Thoracic aorta (tissue), 2 donors: ENCODE data around the gene CCDC195. TPM values are rescaled to one million over a fixed set of nuclear protein-coding genes. Genes with fewer than 3 reads are reported as not detected.

Source experiments
- ATAC-seq: fragments of 150-250 bp; one replicate; pipeline ENCODE4 v1.8.0; 2017; ENCODE audit warnings: low read depth; ENCODE audit not compliant: insufficient number of reproducible peaks, low FRiP score
- DNase-seq: peaks from one replicate; pipeline ENCODE4 v3.0.0-alpha.2; 2020; ENCODE audit warnings: low spot score
- H3K27ac ChIP-seq, 2 donors: fragments of 200-600 bp; sonication (generic); 1 replicate in 1 of 2; 2 replicates in 1 of 2; pipeline ENCODE4 v1.5.1; 2016; ENCODE audit warnings: mild to moderate bottlenecking in 2 of 2, moderate library complexity in 2 of 2
- H3K27me3 ChIP-seq: fragments of 200-600 bp; sonication (generic); replicated peaks from 2 replicates; pipeline ENCODE4 v1.6.0; 2016; ENCODE audit warnings: mild to moderate bottlenecking; ENCODE audit not compliant: insufficient read depth
- H3K36me3 ChIP-seq: fragments of 200-600 bp; sonication (generic); one replicate; pipeline ENCODE4 v1.5.1; 2016
- H3K4me1 ChIP-seq, 2 donors: fragments of 200-600 bp; sonication (generic); 1 replicate in 1 of 2; 2 replicates in 1 of 2; pipeline versions ENCODE4 v1.5.1 to v1.6.0; 2016; ENCODE audit warnings: low read depth in 2 of 2, mild to moderate bottlenecking in 1 of 2; ENCODE audit not compliant: control insufficient read depth in 1 of 2
- H3K4me3 ChIP-seq: fragments of 200-600 bp; sonication (generic); 2 replicates; pipeline ENCODE4 v1.5.1; 2016; ENCODE audit warnings: mild to moderate bottlenecking
- H3K9me3 ChIP-seq: fragments of 200-600 bp; sonication (generic); 2 replicates; pipeline ENCODE4 v1.5.1; 2016
- total RNA-seq, 2 donors: library from RNA; depleted of rRNA; stranded (reverse); fragments of >200 nt; gene quantifications; one replicate each; pipeline versions ENCODE4 v1.1.0 to v1.2.3, GENCODE V29; 2016
- TF ChIP-seq, protein P1 (sequence below): fragments of 200-600 bp; sonication (generic); IDR thresholded peaks from one replicate; pipeline ENCODE4 v1.5.1; 2019; ENCODE audit warnings: antibody characterized with exemption

The CCDC195 gene, protein sequence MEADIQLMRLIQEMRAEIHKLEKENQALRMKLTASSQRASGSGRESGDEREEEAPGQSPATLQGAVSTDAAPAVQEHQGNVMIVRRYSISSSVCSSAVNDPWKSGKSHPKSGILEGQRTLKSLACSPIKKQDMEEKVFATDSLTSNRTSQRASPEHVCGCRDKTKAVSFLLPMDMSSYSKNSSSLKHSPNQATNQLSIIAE
- not detected for total RNA-seq

DNA sequence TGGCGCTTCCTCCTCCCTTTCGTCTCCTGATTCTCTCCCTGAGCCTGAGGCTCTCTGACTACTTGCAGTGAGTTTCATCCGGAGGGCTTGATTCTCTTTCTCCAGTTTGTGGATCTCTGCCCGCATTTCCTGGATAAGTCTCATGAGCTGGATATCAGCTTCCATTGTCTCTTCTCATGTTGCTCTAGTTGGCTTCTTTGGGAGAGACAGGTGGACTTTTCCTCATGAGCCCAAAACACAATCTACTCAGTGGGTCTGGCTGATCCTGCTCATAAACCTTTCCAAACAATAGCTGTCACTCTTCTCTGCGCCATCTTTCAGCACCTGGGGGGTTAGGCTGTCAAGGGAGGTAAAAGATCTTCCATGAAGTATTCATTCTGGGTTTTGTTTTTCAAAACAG is at the start of gene CCDC195:
TSS of gene CCDC195 (minus strand) at position 165 of the 400 bp plus-strand sequence. CDS start at position 165, 0 bp downstream.
- H3K36me3 ChIP-seq: no peaks in the 10 kb centered on the region
- H3K4me3 ChIP-seq: no peak within 1 kb of the TSS
- H3K4me1 ChIP-seq: no peaks in the 10 kb centered on the region
- H3K9me3 ChIP-seq: no peaks in the 10 kb centered on the region
- no peak for ATAC-seq
- H3K27ac ChIP-seq: no peak within 1 kb of the TSS
- DNase-seq: no peak
- TF ChIP-seq, protein P1, sequence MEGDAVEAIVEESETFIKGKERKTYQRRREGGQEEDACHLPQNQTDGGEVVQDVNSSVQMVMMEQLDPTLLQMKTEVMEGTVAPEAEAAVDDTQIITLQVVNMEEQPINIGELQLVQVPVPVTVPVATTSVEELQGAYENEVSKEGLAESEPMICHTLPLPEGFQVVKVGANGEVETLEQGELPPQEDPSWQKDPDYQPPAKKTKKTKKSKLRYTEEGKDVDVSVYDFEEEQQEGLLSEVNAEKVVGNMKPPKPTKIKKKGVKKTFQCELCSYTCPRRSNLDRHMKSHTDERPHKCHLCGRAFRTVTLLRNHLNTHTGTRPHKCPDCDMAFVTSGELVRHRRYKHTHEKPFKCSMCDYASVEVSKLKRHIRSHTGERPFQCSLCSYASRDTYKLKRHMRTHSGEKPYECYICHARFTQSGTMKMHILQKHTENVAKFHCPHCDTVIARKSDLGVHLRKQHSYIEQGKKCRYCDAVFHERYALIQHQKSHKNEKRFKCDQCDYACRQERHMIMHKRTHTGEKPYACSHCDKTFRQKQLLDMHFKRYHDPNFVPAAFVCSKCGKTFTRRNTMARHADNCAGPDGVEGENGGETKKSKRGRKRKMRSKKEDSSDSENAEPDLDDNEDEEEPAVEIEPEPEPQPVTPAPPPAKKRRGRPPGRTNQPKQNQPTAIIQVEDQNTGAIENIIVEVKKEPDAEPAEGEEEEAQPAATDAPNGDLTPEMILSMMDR: no peak
- no peaks in the 10 kb centered on the region for H3K27me3 ChIP-seq

- Histone ChIP-seq H3K27ac (no peak overlapping the region), H3K9me3 (no peaks in the 10 kb centered on the region), H3K4me1 (peaks cover 0 to 9% of the 10 kb centered on the region in 2 donors), H3K36me3 (peaks cover 9% of the 10 kb centered on the region), H3K4me3 (no peak overlapping the region), H3K27me3 (no peaks in the 10 kb centered on the region)
- ATAC-seq (no peak), DNase-seq (no peak)
- TF ChIP-seq, protein P1: no peak
Observed at GRCh38 chr2:224764565-224765236, 48.5 kb upstream of the CCDC195 start.

DNA sequence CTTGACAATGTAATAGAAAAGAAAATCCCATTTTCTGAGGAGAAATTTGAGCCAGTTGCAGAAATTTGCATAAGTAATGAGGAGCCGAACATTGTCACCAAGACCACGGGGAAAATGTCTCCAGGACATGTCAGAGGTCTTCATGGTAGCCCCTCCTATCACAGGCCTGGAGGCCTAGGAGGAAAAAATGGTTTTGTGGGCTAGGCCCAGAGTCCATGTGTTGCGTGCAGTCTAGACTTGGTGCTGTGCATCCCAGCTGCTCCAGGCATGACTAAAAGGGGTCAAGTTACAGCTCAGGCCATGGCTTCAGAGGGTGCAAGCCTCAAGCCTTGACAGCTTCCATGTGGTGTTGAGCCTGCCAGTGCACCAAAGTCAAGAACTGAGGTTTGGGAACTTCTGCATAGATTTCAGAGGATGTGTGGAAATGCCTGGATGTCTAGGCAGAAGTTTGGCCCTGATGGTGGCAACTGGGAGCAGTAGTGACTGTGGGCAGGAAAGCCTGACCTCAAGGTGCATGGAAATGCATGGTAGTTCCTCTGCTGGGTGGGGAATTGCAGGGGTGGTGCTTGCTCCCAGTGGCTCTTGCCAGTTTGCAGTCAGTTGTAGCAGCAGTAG is 41.9 kb upstream of the CCDC195 start:
- H3K36me3 ChIP-seq: no peaks in the 10 kb centered on the region

GRCh38 chr2:224753743-224754540 is 37.8 kb upstream of the CCDC195 start:
- Histone ChIP-seq H3K4me3 (no peak overlapping the region), H3K9me3 (peaks cover 6% of the 10 kb centered on the region), H3K27me3 (no peaks in the 10 kb centered on the region), H3K36me3 (no peaks in the 10 kb centered on the region), H3K4me1 (peaks cover 0 to 10% of the 10 kb centered on the region in 2 donors), H3K27ac (no peak overlapping the region)
- ATAC-seq (no peak), DNase-seq (no peak)
- TF ChIP-seq, protein P1: no peak

More for the DNA sequence above, 41.9 kb upstream of the CCDC195 start:
- TF ChIP-seq, protein P1: no peak
- peaks cover 0 to 10% of the 10 kb centered on the region in 2 donors for H3K4me1 ChIP-seq
- H3K4me3 ChIP-seq: no peak overlapping the region
- H3K9me3 ChIP-seq: peaks cover 6% of the 10 kb centered on the region
- ATAC-seq (no peak), DNase-seq (no peak)
- no peak overlapping the region for H3K27ac ChIP-seq
- no peaks in the 10 kb centered on the region for H3K27me3 ChIP-seq
